ENCODE measurements around the gene ZNF467.

- TF ChIP-seq CTCF (IDR thresholded peaks at IDR 0.05) (no peak), ZFX (IDR thresholded peaks at IDR 0.05; ENCODE audit: borderline replicate concordance) (no peak)
Observed at GRCh38 chr7:149715476-149715875, 57.9 kb downstream of the ZNF467 start.

Measured in 22Rv1 (cell line).